HG02885 (cell line): ENCODE data around the gene CETN2.

Source experiments
- ATAC-seq: cut with Tn5 transposase; IDR thresholded peaks from one replicate; pipeline ENCODE4 v1.9.1; 2021; ENCODE audit warnings: mild to moderate bottlenecking; ENCODE audit not compliant: unreplicated experiment, poor library complexity

The CETN2 gene

DNA sequence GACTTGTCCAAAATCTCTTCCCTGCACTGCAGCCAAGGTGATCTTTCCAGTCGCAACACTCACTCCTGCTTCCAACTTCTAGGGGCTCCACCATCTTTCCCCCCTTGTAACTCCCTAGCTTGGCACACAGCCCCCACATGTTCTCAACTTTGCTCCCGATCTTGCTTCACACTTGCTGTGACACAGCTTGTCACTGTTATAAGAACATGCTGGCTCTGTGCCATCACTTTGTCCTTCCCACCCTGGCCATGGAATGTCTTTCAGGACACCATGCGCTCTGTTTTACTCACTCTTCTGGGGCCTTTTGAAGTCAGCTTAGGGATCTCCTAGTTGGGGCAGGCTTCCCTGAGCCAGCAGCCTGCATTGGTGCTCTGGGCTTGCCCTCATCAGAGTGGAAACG, 2.8 kb upstream of the CETN2 start:
- no peak for ATAC-seq

DNA sequence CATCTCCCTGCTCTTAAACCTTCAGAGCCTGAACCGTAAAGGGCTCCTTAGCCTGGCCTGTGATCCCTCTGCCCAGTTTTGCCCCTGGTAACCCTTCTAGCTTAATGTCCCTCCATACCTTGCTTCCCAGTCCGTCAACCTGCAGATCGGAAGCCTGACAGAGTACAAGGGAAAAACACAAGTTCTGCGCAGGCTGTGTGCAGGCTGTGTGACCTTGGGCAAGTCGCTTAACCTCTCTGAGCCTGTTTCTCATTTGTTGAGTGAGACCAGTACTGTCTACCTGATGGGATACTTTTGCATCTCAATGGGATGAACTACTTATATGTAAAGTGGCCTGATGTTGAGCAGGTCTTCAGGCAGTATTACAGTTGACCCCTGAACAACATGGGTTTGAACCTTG, 2.0 kb upstream of the CETN2 start:
- ATAC-seq = no peak

DNA sequence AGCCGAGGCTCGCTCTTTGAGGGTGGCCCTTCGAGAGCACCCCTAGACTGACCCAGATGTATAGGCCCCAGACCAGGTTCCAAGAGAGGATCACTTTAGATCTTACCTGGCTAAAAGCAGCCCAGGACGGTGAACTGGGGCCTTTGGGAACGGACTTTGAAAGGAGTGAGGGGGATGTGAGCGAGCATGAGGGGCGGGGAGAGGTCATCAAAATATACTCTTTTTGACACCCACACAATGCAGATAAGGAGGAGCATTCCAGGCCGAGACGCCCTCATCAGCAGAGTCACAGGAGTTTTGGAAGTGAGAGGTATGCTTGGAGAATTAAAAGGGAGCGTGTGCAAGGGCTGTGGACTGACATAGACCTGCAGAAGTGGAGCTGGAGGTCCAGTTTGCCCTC, 834 bp upstream of the CETN2 start:
- ATAC-seq = no peak

DNA sequence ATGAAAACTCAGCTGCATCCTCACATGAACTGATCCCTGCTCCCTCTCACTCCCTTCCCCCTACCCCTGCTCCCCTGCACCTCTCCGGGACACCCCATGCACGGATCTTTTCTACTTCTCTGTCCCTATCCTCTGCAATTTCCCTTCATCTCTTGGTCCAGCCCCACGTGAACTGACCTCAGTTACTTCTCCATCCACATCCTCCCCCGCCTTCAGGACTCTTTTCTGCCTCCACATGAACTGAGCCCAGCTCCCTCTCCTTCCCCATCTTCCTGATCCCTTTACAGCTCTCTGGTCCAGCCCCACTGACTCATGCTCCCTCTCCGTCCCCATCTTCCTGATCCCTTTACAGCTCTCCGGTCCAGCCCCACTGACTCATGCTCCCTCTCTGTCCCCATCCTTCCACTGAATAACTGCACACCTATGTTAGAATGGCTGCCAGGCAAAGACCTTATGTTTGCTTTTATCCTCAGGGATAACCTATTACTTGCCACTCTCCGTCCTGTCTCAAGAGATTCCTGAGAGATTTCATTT, 5.6 kb downstream of the CETN2 start:
- ATAC-seq = no peak

DNA sequence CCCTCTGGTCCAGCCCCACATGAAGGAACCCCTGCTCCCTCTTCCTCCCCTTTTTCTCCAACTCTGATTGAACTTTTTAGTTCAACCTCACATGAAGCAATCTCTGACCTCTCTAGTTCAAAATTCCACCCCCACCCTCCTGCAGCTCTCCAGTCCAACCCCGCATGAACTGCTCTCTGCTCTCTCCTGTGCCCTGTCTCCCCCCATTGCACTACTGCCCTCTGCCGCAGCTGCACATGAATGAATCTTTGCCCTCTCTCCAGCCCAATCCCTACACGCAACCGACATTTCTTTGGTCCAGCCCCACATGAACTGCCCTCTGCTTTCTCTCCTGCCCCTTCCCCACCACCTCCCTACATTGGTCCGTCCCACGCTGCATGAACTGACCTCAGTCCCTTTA, 6.9 kb downstream of the CETN2 start:
- ATAC-seq = no peak

DNA sequence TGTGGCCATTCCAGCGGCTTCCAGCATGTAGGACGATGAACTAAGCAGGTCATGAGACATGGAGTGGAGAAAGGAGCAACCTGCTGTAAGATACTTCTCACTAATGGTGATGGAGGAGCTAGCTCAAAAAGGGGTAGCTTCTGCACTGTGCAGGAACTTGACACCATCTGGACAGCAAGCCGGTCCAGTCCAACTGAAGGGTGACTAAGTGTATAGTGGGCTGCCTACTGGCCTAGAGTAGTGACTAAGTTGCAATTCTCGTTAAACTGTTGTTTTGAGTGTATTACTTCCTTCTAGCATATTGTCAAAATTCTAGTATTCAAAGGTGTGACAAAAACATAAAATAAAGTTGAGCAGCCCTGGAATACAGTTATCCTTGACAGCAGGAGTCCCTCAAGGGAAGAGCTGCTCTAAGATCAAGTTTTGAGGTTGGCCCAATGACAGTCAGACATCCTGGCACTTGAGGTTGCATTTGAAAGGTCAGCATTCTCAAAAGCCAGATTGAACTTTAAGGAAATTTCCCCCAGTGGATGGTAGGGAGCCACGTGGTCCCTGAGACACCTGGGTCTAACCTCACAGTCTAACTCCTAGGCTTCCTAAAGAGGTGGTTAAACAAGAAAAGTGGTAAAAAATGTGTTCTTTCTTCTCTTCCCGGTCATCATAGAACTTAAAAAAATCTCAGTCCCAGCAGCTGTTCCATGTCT, 8.0 kb downstream of the CETN2 start:
- ATAC-seq = no peak

DNA sequence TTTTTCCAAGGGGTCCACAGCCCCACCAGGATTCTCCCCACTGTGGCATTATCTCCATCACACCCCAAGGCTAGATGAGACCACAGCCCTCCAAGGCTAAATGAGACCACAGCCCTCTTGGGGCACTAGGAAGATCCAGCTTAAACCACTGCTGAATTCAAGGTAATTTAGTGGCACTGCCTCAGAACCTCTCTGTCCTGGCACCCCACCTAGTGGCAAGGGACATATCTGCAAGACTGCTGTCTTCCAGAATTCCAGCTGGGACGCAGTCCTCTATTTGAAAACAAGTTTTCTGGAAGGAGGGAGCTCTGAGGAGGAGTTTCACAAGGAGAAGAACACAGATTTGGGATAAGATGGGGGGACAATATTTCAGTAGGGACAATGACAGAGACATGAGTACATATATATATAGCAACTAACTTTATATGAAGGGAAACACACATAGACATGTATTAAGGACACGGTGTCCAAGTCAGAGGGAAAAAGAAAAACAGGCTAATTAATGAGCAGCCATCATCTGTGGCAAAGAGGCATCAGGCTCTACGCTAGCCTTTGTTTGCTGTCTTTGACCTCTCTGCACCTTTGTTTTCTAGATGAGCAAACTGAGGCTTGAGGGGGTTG, 9.3 kb downstream of the CETN2 start:
- ATAC-seq = no peak

DNA sequence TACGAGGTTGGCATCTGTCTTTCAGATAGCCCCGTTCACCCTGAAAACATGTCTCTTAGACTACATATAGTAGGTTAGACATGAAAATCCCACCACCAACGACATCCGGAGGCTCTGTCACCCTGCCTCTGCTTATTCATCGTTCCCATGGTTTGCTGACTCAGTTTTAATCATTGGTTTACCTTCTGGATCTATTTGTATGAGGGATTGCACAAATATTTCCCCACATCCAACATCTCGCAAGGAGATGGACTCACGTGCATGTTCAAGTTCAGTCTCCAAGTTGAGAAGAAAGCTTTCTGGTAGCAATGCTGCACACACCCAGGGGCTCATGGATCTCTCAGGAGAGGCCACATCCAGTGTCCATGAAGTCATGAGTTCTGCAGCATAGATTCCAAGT, 10.8 kb downstream of the CETN2 start:
- no peak for ATAC-seq

DNA sequence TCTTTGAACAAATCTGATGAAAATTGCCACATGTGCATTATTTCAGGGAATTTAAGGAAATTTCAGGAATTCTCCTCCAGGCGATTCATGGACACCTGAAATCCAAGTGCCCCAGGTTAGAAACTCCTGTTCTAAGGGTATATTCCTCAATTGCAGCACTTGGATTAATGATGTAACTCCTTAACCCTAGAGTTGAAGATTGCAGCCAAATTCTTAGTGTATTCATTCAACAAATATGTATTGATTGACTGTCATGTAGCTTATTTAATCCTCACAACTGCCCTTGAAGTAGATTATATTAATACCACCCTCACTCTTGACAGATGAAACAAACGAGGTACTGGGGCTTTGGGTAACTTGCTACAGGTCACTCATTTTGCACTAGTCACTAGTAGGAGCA, 11.3 kb downstream of the CETN2 start:
- ATAC-seq = no peak

DNA sequence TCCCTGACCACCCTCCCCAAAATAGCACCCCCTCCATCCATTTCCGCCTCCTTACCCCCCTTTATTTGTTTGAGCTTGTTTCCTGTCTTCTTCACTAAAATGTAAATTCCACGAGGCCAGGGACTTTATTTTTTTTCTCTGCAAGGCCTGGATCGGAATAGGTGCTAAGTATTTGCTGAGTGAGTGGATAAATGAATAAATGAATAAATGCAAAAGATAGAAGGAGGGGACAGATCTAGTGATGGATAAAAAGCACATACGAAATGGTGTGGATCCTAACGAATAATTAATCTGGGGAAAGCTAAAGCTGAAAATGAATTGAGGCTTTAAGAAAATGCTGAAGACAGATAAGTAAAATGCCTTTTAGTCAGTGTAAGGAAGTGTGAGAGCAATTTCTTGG, 12.2 kb downstream of the CETN2 start:
- no peak for ATAC-seq

DNA sequence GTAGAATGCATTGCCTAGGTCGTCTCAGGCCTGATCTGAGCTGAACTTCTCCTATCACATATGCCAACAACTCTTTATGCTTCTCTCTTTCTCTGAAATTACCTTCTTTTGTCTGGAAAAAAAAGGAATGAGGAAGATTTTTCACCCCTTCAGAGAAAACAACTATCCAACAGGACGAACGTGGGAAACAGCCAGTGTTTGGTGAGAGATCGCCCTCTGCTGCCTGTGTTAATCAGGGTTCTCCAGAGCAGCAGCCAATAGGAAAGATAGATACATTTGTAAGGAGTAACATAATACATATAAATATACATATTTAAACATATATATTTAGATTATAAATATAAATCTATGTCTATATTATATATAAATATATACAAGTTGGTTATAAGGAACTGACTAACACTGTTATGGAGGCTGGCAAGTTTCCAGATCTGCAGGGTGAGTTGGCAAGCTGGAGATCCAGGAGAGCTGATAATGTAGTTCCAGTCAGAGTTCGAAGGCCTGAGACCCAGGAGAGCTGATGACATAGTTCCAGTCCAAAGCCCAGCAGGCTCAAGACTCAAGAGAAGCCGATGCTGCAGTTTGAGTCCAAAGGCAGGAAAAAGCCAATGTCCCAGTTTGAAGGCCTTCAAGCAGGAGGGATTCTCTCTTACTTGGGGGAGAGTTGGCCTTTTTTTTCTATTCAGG, 13.3 kb downstream of the CETN2 start:
- no peak for ATAC-seq

DNA sequence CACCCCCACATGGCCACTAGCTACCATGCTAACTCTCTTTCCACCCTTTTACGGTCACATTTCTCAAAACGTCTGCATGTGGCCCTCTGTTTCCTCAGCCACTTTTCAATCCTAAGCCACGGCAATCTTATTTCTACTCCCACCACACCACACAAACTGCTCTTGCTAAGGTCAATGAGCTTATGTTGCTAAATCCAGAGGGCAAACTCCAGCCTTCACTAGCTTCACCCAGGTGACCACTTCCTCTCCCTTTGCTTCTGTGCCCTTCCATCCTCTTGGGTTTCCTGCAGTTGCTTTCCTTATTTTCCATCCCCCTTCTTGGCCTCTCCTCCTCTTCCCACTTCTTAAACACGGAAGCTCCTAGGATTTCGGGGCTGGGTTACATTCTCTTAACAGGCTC, 16.5 kb downstream of the CETN2 start:
- no peak for ATAC-seq

DNA sequence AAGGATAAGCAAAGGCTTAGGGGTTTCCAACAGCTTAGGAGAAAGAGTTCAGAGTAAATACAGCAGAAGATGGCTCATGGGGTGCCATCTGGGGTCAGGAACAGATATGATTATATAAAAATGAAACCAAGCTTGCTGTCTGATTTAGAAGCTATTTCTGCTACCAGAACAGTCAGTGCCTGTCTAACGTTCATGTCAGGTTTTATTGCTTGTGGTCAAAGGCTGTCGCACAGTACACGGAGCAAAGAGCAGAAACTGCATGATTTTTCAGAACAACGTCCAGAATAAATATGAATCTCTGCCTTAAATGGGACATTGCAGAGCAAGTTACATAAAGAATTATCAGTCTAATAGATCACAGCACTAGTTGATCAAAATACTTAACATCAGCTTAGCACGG, 17.4 kb downstream of the CETN2 start:
- ATAC-seq = no peak

DNA sequence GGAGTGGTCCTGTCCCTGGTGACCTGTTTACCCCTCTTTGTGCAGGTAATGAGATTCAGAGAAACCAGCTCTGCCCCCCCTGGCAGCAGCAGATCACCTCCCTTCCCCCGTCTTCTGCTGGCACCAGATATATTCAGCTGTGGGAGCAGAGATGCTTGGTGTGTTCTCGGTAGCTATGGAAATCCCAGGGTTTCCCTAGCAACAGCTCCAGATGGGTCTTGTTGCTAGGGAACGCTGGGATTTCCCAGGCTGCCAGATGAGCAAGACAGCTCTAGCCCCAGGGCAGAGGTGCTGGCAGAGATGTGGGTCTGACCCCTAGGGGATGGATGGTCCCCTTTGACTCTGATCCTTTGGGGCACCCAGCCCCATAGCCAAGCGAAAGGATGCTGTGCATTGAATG, 20.2 kb downstream of the CETN2 start:
- ATAC-seq = no peak

DNA sequence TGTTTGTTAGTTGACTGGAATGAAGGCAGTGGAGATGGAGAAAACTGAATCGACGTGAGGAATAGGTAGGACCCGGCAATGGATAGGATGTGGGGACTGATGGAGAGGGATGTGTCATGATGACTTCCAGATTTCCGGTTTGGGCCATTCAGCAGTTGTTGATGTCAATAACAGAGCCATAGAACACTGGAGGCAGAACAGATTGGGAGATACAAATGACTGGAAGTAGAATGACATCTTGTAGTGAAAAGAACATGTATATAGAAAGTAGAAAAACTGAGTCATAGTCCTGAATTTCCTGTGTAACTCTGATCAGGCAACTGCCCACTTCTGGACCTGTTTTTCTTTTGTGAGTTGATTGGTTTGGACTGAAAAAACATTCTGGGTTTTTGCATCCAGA, 24.5 kb downstream of the CETN2 start:
- ATAC-seq = no peak

DNA sequence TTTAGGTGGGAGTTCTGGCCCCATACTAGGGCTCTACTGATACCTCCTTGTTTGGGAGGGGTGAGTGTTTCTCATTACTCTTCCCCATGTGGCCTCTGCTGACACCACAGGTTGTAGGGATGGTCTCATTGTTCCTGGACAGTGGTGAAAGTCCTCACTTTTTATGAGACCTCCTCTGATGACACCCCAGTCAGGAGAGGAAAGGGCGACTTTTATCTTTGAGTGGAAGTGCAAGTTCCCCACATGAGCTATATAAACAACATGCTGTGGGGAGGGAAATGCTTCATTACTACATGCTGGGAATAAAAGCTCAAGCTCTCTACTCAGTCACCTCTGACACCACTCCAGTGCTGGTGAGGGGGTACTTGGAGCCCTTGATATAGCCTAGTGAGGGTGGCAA, 31.6 kb downstream of the CETN2 start:
- no peak for ATAC-seq

DNA sequence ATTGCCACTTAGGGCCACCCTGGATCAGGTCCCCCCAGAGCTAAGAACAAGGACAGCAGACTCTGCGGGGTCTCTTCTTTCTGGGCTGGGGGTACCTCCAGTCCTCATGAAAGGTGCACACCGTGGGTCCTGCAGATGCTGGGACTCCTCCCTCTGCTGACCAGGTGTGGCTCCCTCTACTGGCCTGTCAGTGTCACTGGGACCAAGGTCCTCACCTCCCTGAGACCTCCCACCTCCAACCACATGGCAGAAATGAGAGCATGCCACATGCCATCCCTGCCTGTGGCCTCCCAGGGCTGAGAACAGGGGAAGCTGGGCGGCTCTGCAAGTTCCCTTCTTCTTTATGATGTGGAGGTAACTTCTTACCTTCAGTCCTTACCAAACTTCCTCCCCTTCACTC, 43.5 kb downstream of the CETN2 start:
- peak; percentile 90 for ATAC-seq
